GM12875 (cell line): ENCODE data around the gene VWA8.

ENCODE experiments used
- H3K4me3 ChIP-seq: one replicate; pipeline ENCODE4 v1.5.1; 2011; ENCODE audit warnings: low read depth, low read length, control low read depth
- CTCF ChIP-seq: IDR thresholded peaks from 2 replicates; pipeline ENCODE4 v1.5.1; 2011; ENCODE audit warnings: low read depth, mild to moderate bottlenecking, control low read depth, inconsistent platforms, low read length, moderate library complexity, borderline replicate concordance; ENCODE audit not compliant: insufficient read depth

The VWA8 gene

GRCh38 chr13:41563984-41564365 lies 396.9 kb downstream of the VWA8 start:
- no peak for TF ChIP-seq CTCF
- H3K4me3 ChIP-seq, result no peak overlapping the region

GRCh38 chr13:41563341-41563983 lies 397.4 kb downstream of the VWA8 start:
- TF ChIP-seq CTCF, result no peak

GRCh38 chr13:41562541-41563178 lies 398.2 kb downstream of the VWA8 start:
- no peak for TF ChIP-seq CTCF
- H3K4me3 ChIP-seq, result no peak overlapping the region

More at GRCh38 chr13:41563341-41563983, 397.4 kb downstream of the VWA8 start:
- H3K4me3 ChIP-seq, result no peak overlapping the region

- H3K4me3 ChIP-seq, result no peak overlapping the region
Observed at GRCh38 chr13:41562083-41562482, 398.8 kb downstream of the VWA8 start.

GRCh38 chr13:41561170-41561569 lies 399.7 kb downstream of the VWA8 start:
- TF ChIP-seq CTCF, result no peak
- no peak overlapping the region for H3K4me3 ChIP-seq

More at GRCh38 chr13:41562083-41562482, 398.8 kb downstream of the VWA8 start:
- TF ChIP-seq CTCF, result no peak

GRCh38 chr13:41558781-41559560 lies 401.9 kb downstream of the VWA8 start:
- no peak for TF ChIP-seq CTCF
- H3K4me3 ChIP-seq, result no peak overlapping the region
